HCT116 (cell line): Measurements from ENCODE around the gene KRT77.

ENCODE experiments used
- CEBPB ChIP-seq: IDR thresholded peaks from 2 replicates; pipeline ENCODE4 v1.6.1; 2012; ENCODE audit warnings: low read depth
- ELF1 ChIP-seq: IDR thresholded peaks from 2 replicates; pipeline ENCODE4 v1.6.1; 2012; ENCODE audit warnings: low read depth, borderline replicate concordance
- EZH2phosphoT487 ChIP-seq: fragments of 200-600 bp; IDR thresholded peaks from 2 replicates; pipeline ENCODE4 v1.6.1; 2018; ENCODE audit warnings: antibody characterized with exemption, borderline replicate concordance
- FOSL1 ChIP-seq: IDR thresholded peaks from 2 replicates; pipeline ENCODE4 v1.6.1; 2012; ENCODE audit warnings: low read depth
- JUND ChIP-seq: IDR thresholded peaks from 2 replicates; pipeline ENCODE4 v1.6.1; 2012
- POLR2AphosphoS5 ChIP-seq: IDR thresholded peaks from 2 replicates; pipeline ENCODE4 v1.6.1; 2011; ENCODE audit warnings: mild to moderate bottlenecking, low read depth, low read length, moderate library complexity
- RAD21 ChIP-seq: IDR thresholded peaks from 2 replicates; pipeline ENCODE4 v1.6.1; 2012; ENCODE audit warnings: low read depth, mild to moderate bottlenecking
- SIN3A ChIP-seq: IDR thresholded peaks from 2 replicates; pipeline ENCODE4 v1.6.1; 2012; ENCODE audit warnings: low read depth
- SP1 ChIP-seq: IDR thresholded peaks from 2 replicates; pipeline ENCODE4 v1.6.1; 2012; ENCODE audit warnings: low read depth
- YY1 ChIP-seq: IDR thresholded peaks from 2 replicates; pipeline ENCODE4 v1.6.1; 2011; ENCODE audit warnings: low read length, low read depth, moderate library complexity, mild to moderate bottlenecking; ENCODE audit not compliant: insufficient replicate concordance; ENCODE audit errors: extremely low read depth
- ZNF274 ChIP-seq: fragments of 200-500 bp; sonication (Bioruptor generic); IDR thresholded peaks from 2 replicates; pipeline ENCODE4 v1.6.1; 2014; ENCODE audit warnings: mild to moderate bottlenecking, low read depth, low read length, inconsistent platforms
- TF ChIP-seq, protein P1 (sequence below), 3 experiments: fragments of 200-600 bp in 1 of 3; sonication (generic) in 1 of 3; IDR thresholded peaks in 2 of 3; conservative IDR thresholded peaks in 1 of 3; 2 replicates each; pipeline ENCODE4 v1.5.1; 2012 to 2017; ENCODE audit warnings: low read depth in 2 of 3, low read length in 2 of 3, antibody characterized with exemption in 1 of 3, borderline replicate concordance in 1 of 3, control low read depth in 1 of 3, mild to moderate bottlenecking in 1 of 3, mixed read lengths in 1 of 3, mixed run types in 1 of 3, moderate library complexity in 1 of 3; ENCODE audit not compliant: insufficient read depth in 1 of 3
- TF ChIP-seq, protein P2 (sequence below): IDR thresholded peaks from 2 replicates; pipeline ENCODE4 v1.6.1; 2012; ENCODE audit warnings: low read depth

DNA sequence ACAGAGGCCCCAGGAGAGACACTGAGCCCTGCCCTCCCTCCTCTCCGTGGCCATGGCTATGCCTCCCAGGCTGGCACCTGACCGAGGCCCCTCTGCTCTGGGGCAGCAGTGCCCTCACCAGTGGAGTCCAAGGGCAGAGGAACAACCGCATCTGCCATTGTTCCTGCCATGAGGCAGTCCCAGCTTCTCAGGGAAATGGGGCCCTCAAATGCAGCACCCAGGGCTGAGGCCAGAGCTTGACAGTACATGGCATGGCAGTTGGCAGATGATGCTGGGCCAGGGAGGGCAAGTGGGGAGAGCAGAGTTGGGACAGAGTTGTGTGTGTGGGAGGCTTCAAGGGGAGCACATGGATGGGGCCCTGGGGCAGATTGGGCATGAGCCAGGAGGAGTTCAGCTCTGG lies 21.1 kb upstream of the KRT77 start:
- TF ChIP-seq, protein P1, sequence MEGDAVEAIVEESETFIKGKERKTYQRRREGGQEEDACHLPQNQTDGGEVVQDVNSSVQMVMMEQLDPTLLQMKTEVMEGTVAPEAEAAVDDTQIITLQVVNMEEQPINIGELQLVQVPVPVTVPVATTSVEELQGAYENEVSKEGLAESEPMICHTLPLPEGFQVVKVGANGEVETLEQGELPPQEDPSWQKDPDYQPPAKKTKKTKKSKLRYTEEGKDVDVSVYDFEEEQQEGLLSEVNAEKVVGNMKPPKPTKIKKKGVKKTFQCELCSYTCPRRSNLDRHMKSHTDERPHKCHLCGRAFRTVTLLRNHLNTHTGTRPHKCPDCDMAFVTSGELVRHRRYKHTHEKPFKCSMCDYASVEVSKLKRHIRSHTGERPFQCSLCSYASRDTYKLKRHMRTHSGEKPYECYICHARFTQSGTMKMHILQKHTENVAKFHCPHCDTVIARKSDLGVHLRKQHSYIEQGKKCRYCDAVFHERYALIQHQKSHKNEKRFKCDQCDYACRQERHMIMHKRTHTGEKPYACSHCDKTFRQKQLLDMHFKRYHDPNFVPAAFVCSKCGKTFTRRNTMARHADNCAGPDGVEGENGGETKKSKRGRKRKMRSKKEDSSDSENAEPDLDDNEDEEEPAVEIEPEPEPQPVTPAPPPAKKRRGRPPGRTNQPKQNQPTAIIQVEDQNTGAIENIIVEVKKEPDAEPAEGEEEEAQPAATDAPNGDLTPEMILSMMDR (IDR thresholded peaks at IDR 0.05 in 2 of 3, conservative IDR thresholded peaks at IDR 0.05 in 1 of 3; ENCODE audit: borderline replicate concordance in 1 of 3, insufficient read depth in 1 of 3, low read depth in 2 of 3, low read length in 2 of 3) = no peak
- no peak for TF ChIP-seq YY1
- no peak for TF ChIP-seq EZH2phosphoT487
- no peak for TF ChIP-seq ZNF274
- TF ChIP-seq FOSL1 = no peak
- no peak for TF ChIP-seq POLR2AphosphoS5
- no peak for TF ChIP-seq CEBPB
- no peak for TF ChIP-seq SP1
- no peak for TF ChIP-seq JUND
- no peak for TF ChIP-seq SIN3A
- TF ChIP-seq, protein P2, sequence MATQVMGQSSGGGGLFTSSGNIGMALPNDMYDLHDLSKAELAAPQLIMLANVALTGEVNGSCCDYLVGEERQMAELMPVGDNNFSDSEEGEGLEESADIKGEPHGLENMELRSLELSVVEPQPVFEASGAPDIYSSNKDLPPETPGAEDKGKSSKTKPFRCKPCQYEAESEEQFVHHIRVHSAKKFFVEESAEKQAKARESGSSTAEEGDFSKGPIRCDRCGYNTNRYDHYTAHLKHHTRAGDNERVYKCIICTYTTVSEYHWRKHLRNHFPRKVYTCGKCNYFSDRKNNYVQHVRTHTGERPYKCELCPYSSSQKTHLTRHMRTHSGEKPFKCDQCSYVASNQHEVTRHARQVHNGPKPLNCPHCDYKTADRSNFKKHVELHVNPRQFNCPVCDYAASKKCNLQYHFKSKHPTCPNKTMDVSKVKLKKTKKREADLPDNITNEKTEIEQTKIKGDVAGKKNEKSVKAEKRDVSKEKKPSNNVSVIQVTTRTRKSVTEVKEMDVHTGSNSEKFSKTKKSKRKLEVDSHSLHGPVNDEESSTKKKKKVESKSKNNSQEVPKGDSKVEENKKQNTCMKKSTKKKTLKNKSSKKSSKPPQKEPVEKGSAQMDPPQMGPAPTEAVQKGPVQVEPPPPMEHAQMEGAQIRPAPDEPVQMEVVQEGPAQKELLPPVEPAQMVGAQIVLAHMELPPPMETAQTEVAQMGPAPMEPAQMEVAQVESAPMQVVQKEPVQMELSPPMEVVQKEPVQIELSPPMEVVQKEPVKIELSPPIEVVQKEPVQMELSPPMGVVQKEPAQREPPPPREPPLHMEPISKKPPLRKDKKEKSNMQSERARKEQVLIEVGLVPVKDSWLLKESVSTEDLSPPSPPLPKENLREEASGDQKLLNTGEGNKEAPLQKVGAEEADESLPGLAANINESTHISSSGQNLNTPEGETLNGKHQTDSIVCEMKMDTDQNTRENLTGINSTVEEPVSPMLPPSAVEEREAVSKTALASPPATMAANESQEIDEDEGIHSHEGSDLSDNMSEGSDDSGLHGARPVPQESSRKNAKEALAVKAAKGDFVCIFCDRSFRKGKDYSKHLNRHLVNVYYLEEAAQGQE = no peak
- TF ChIP-seq ELF1 = no peak
- no peak for TF ChIP-seq RAD21
